ENCODE results near the gene ARHGAP25.

ARHGAP25 gene

GRCh38 chr2:68709421-68709911 lies 25.1 kb upstream of the ARHGAP25 start:
- peak; percentile 41 for TF ChIP-seq CTCF (IDR thresholded peaks at IDR 0.05; ENCODE audit: control insufficient read depth, extremely low read depth, insufficient read depth)
- DNase-seq (ENCODE audit: low read depth): no peak
- no peak overlapping the region for H3K4me3 ChIP-seq (ENCODE audit: low read depth, low read length)

- no peak for TF ChIP-seq CTCF (IDR thresholded peaks at IDR 0.05; ENCODE audit: control insufficient read depth, extremely low read depth, insufficient read depth)
- no peak for DNase-seq (ENCODE audit: low read depth)
- no peak overlapping the region for H3K4me3 ChIP-seq (ENCODE audit: low read depth, low read length)
Measured at GRCh38 chr2:68710336-68710735, 24.3 kb upstream of the ARHGAP25 start.

GRCh38 chr2:68710756-68711155 lies 23.9 kb upstream of the ARHGAP25 start:
- TF ChIP-seq CTCF (IDR thresholded peaks at IDR 0.05; ENCODE audit: control insufficient read depth, extremely low read depth, insufficient read depth): no peak
- no peak for DNase-seq (ENCODE audit: low read depth)
- H3K4me3 ChIP-seq (ENCODE audit: low read depth, low read length): no peak overlapping the region

GRCh38 chr2:68714866-68715265 lies 19.7 kb upstream of the ARHGAP25 start:
- no peak overlapping the region for H3K4me3 ChIP-seq (ENCODE audit: low read depth, low read length)
- no peak for TF ChIP-seq CTCF (IDR thresholded peaks at IDR 0.05; ENCODE audit: control insufficient read depth, extremely low read depth, insufficient read depth)
- DNase-seq (ENCODE audit: low read depth): no peak

- no peak overlapping the region for H3K4me3 ChIP-seq (ENCODE audit: low read depth, low read length)
- no peak for DNase-seq (ENCODE audit: low read depth)
- peak; percentile 77 for TF ChIP-seq CTCF (IDR thresholded peaks at IDR 0.05; ENCODE audit: control insufficient read depth, extremely low read depth, insufficient read depth)
Measured at GRCh38 chr2:68715353-68716041, 19.1 kb upstream of the ARHGAP25 start.

- DNase-seq (ENCODE audit: low read depth): no peak
- no peak overlapping the region for H3K4me3 ChIP-seq (ENCODE audit: low read depth, low read length)
- TF ChIP-seq CTCF (IDR thresholded peaks at IDR 0.05; ENCODE audit: control insufficient read depth, extremely low read depth, insufficient read depth): no peak
Measured at GRCh38 chr2:68716604-68717304, 17.9 kb upstream of the ARHGAP25 start.

All from LNCaP clone FGC (cell line).